Hypothalamus (tissue), 51 donors: ENCODE measurements around the gene CD300C.
A peak's percentile ranks its signal among the peaks of the same experiment; 100 is the strongest.
"Not testable (repeated sequence)": the region's sequence is repeated elsewhere in the genome, so short reads cannot be mapped to it uniquely, and the experiment has no call there.

ENCODE experiments used
- DNase-seq, 51 donors: peaks; one replicate each; lab custom pipeline; 2025; lab: John Stamatoyannopoulos, UW

Gene CD300C

DNA sequence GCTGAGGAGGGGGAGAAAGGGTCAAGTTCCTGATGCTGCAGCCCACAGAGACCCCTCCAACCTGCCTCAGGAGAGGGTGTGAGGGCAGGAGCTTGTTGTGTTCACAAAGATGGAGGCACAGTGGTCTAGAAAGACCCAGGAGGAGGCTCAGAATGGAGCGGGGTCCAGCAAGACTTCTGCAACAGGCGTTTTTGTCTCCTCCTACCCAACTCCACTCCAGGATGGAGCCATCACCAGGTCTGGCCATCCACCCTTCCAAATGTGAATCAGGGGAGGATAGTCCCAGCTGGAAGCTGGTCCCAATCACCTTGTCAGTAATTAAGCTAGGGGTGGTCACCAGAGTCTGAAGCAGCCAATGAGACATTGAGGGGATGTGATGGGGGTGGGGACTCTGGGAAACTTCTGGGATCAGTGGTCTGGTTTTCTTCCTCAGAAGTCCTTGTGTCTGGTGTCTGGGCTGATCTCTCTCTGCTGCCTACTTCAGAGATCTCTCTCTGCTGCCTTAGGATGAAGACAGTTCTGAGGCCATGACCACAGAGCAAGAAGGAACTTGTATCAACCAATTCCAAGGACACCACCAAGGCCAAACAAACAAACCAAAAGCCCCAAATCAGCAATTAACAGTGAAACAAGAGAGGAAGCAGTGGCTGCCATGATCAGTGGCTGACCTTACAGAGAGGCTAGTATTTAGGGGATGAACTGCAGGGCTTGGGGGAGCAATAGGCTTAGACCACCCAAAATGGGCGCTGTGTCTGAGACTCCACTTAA is 29.2 kb downstream of the CD300C start:
- no peak for DNase-seq

- no peak for DNase-seq
These were observed 30.0 kb downstream of the CD300C start for GRCh38 chr17:74515941-74516340.

- DNase-seq: peak in 2 of 51 donors; percentile 26 to 65
These were observed 31.1 kb downstream of the CD300C start for GRCh38 chr17:74514632-74515334.

GRCh38 chr17:74513987-74514631 is 31.8 kb downstream of the CD300C start:
- peak in 2 of 51 donors; percentile 32 to 70 for DNase-seq

- DNase-seq: no peak
These were observed 33.3 kb downstream of the CD300C start for GRCh38 chr17:74512624-74513091.

DNA sequence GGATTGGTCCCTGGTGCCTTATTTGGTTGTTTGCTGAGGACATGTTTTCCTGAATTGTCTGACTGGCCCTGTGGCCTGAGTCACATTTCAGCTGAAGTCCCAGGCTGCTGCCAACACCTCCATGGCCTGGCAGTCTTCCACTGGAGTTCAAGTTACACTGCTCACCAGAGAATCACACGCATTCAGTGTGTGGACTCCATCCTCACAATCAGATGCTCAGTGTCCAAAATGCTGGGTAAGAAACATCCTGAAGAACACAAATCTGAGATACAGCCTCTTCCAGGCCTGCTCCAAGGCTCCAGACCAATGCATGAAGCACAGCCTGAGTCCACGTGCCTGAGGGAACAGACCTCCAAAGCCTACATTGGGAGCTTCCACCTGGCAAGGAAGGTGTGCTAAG is 33.9 kb downstream of the CD300C start:
- DNase-seq: no peak

DNA sequence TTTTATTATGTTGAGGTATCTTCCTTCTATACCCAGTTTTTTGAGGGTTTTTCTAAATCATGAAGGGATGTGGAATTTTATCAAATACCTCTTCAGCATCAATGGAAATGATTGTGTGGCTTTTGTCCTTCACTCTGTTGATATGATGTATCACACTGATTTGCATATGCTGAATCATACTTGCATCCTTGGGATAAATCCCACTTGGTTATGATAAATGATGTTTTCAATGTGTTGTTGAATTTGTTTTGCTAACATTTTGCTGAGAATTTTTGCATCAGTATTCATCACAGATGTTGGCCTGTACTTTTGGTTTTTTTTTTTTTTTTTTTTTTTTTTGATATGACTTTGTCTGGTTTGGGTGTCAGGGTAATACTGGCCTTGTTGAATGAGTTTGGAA is 37.8 kb downstream of the CD300C start:
- no peak for DNase-seq

GRCh38 chr17:74503949-74504348 is 42.0 kb downstream of the CD300C start:
- DNase-seq: not testable (repeated sequence)

DNA sequence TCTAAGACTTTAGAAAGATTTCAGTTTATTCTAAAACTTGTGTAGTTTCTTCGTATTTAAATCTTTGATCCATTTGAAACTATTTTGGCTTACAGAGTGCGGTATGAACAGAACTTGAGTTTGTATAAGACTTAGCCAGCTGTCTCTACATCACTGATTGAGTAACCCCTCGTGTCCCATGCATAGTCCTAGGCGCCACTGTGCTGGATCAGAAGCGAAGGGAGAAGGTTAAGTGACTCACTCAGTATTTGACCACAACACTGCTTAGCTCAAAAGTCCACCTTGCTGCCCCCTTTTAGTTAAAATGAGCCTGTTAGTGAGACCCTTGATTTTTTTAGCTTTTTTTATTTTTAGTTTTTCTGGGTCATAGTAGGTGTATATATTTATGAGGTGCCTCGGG is 43.1 kb downstream of the CD300C start:
- DNase-seq: no peak

DNA sequence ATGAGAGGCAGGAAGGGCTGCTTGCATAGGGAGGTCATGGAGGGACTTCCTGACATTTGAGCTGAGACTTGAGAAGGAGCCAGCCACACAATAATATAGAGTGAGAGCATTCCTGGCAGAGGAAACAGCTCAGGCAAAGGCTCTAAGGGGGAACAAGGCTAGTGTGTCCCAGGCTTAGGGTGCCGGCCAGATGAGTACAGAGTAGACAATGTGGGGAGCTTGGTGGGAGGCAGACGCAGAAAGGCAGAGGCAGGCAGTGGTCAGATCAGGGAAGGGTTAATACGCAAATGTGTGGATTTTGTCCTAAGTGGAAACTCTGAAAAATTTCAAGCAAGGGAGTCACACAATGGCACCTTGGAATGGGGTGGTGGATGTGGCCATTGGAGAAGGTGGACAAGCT is 45.9 kb downstream of the CD300C start:
- no peak for DNase-seq

GRCh38 chr17:74497471-74497870 is 48.4 kb downstream of the CD300C start:
- no peak for DNase-seq

DNA sequence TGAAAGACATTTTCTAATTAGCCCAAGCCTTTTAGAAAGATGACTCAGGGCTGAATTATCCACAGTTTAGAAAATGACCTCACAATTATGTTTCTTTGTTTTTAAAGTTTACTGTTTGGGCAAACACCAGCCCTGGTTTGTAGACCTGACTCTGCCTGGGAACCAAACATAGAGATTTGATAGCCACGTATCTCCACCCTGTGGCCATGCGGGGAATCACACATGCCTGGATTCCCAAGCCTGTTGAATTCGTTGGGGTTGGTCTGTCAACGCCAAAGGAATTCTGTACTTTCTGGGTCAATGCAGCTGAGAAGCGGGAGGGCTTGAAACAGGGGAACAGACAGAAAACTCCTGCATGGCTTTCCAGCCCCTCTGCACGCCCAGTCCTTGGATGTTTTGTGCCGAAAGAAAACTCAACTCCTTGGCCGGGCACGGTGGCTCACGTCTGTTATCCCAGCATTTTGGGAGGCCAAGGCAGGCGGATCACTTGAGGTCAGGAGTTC is 52.5 kb downstream of the CD300C start:
- DNase-seq: peak in 38 of 51 donors; percentile 6 to 74 (median 39)

- no peak for DNase-seq
These were observed 54.3 kb downstream of the CD300C start for GRCh38 chr17:74491626-74492025.
